GM21515 (cell line): ENCODE results near the gene C6orf132.

ENCODE experiments used
- ATAC-seq: cut with Tn5 transposase; IDR thresholded peaks from one replicate; pipeline ENCODE4 v1.9.1; 2021; ENCODE audit not compliant: unreplicated experiment

The C6orf132 gene

GRCh38 chr6:42086046-42087035, 56.1 kb downstream of the C6orf132 start:
- ATAC-seq: no peak

- no peak for ATAC-seq
These were observed 57.5 kb downstream of the C6orf132 start for GRCh38 chr6:42084889-42085288.

- no peak for ATAC-seq
These were observed 58.9 kb downstream of the C6orf132 start for GRCh38 chr6:42083530-42083929.

GRCh38 chr6:42079941-42080464, 62.4 kb downstream of the C6orf132 start:
- no peak for ATAC-seq

GRCh38 chr6:42078386-42078785, 64.0 kb downstream of the C6orf132 start:
- no peak for ATAC-seq

- no peak for ATAC-seq
These were observed 67.1 kb downstream of the C6orf132 start for GRCh38 chr6:42075159-42075838.

- no peak for ATAC-seq
These were observed 69.1 kb downstream of the C6orf132 start for GRCh38 chr6:42073287-42073686.

- no peak for ATAC-seq
These were observed 70.4 kb downstream of the C6orf132 start for GRCh38 chr6:42071881-42072583.

GRCh38 chr6:42068872-42069522, 73.4 kb downstream of the C6orf132 start:
- no peak for ATAC-seq

- ATAC-seq: no peak
These were observed 74.2 kb downstream of the C6orf132 start for GRCh38 chr6:42068173-42068572.

GRCh38 chr6:42066156-42066675, 76.2 kb downstream of the C6orf132 start:
- ATAC-seq: no peak

- no peak for ATAC-seq
These were observed 82.7 kb downstream of the C6orf132 start for GRCh38 chr6:42059743-42060142.

- ATAC-seq: no peak
These were observed 88.8 kb downstream of the C6orf132 start for GRCh38 chr6:42053601-42054000.

- ATAC-seq: no peak
These were observed 91.2 kb downstream of the C6orf132 start for GRCh38 chr6:42051268-42051653.
